ENCODE results near the gene LAMA2.

Gene LAMA2

GRCh38 chr6:128918886-128919285 lies 35.9 kb downstream of the LAMA2 start:
- no peak for DNase-seq

GRCh38 chr6:128919412-128920180 lies 36.7 kb downstream of the LAMA2 start:
- no peak for DNase-seq

GRCh38 chr6:128925765-128926164 lies 42.8 kb downstream of the LAMA2 start:
- no peak for DNase-seq

GRCh38 chr6:128929869-128930268 lies 46.9 kb downstream of the LAMA2 start:
- no peak for DNase-seq

GRCh38 chr6:128930321-128930720 lies 47.4 kb downstream of the LAMA2 start:
- no peak for DNase-seq

GRCh38 chr6:128932061-128932460 lies 49.1 kb downstream of the LAMA2 start:
- no peak for DNase-seq

- no peak for DNase-seq
Observed at GRCh38 chr6:128950864-128951263, 67.9 kb downstream of the LAMA2 start.

- DNase-seq = no peak
Observed at GRCh38 chr6:128952902-128953301, 70.0 kb downstream of the LAMA2 start.

- no peak for DNase-seq
Observed at GRCh38 chr6:128954308-128955043, 71.5 kb downstream of the LAMA2 start.

GRCh38 chr6:128963561-128963960 lies 80.6 kb downstream of the LAMA2 start:
- DNase-seq = no peak

GRCh38 chr6:128964233-128964755 lies 81.4 kb downstream of the LAMA2 start:
- DNase-seq = no peak

- DNase-seq = no peak
Observed at GRCh38 chr6:128964771-128965170, 81.8 kb downstream of the LAMA2 start.

GRCh38 chr6:128966934-128967333 lies 84.0 kb downstream of the LAMA2 start:
- DNase-seq = no peak

GRCh38 chr6:128979071-128979470 lies 96.1 kb downstream of the LAMA2 start:
- DNase-seq = no peak

GRCh38 chr6:128981716-128982115 lies 98.8 kb downstream of the LAMA2 start:
- no peak for DNase-seq

- no peak for DNase-seq
Observed at GRCh38 chr6:128990360-128990759, 107.4 kb downstream of the LAMA2 start.

- no peak for DNase-seq
Observed at GRCh38 chr6:128990915-128991314, 108.0 kb downstream of the LAMA2 start.

- DNase-seq = no peak
Observed at GRCh38 chr6:128993166-128993565, 110.2 kb downstream of the LAMA2 start.

- no peak for DNase-seq
Observed at GRCh38 chr6:128997880-128998279, 114.9 kb downstream of the LAMA2 start.

GRCh38 chr6:129006724-129007514 lies 124.0 kb downstream of the LAMA2 start:
- DNase-seq = no peak

GRCh38 chr6:129007701-129008373 lies 124.9 kb downstream of the LAMA2 start:
- no peak for DNase-seq

- DNase-seq = no peak
Observed at GRCh38 chr6:129008591-129008990, 125.7 kb downstream of the LAMA2 start.

- DNase-seq = no peak
Observed at GRCh38 chr6:129009851-129010250, 126.9 kb downstream of the LAMA2 start.
